HuH-7 (cell line): ENCODE data around the gene HHLA2.
A peak's percentile ranks its signal among the peaks of the same experiment; 100 is the strongest.

Source experiments
- DNase-seq: peaks from one replicate; pipeline ENCODE4 v3.0.0; 2011; ENCODE audit warnings: low spot score

Gene HHLA2

DNA sequence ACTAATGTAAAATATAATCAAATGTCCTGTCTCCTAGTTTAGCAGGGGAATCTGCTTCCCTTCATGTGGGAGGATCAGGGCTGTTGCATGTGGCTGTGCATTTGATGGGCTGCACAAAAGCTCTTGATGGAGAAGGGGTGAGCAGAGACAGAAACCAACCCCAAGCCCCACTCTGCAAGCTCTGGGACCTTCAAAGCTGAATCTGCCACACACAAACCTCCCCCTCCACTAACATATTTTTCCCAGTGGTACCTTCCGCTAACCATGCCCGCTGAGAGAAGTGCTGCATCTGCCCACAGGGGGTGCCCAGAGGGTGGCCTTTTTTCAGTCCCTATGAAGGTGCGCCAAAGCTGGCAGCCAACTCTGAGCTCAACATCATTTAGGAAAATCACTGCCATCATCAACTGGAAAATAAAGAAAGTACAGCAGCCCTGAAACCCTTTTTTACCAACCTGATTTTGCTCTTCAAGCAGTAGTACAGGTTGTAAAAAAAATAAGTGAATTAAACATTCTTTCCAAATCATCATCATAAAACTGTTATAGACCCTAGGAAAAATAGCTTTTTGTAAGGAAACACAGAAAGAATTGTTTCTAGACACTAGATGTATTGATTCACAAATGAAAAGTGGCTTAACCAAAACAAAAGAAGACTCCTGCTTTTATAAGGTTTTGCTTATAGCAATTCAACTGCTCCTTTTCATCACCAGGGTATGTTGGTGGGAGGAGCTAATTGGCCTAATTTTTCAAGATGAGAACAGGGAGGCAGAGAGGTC lies 97.0 kb downstream of the HHLA2 start:
- no peak for DNase-seq

DNA sequence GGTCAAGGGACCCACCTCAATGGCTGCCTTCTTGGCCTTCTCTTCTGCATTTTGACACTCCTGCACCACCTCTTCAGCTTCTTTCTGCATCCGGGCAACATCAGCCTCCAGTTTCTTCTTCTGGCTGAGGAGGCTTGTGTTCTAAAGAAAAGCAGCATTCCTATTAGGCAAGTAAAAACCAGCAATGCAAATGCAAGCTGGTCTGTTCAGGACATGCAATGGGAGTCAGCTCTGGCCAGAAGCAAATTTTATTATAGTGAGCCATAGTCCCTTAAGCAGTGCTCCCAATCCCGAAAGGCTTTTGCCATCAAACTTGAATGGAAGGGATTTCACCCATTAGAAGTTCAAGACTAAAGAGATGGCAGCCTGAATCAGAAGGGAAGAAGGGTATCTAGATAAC lies 97.7 kb downstream of the HHLA2 start:
- no peak for DNase-seq

DNA sequence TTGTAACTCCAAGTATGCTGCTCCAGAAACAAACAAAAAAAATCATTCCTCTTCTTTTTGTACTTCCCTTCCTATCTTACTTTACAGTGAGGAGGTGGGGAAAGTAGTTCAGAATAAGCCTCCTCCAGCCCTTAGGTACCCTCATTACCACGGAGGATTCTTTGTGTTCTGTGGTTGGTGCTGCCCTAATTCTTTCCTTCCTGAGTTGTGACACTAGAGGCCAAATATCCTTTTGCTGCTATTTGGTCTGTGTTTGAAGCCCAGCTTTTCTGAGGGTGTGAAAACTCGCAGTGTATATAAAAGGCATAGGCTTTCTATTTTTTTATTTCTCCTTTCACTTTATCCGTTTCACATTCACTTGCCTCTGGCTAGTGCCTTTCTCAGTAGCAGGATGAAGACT lies 98.2 kb downstream of the HHLA2 start:
- DNase-seq, result no peak

DNA sequence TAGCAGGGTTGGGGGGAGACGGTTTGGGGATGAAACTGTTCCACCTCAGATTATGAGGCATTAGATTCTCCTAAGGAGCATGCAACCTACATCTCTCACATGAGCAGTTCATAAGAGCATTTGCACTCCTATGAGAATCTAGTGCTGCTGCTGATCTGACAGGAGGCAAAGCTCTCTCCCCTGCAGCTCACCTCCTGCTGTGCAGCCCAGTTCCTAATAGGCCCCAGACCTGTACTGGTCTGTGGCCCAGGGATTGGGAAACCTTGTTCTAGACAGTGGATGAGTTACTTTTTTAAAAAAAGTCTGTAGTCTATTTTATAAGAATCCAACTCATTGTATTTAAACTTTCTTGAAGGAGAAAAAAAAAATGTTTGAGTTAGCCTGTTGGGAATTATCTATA lies 100.0 kb downstream of the HHLA2 start:
- DNase-seq, result no peak

DNA sequence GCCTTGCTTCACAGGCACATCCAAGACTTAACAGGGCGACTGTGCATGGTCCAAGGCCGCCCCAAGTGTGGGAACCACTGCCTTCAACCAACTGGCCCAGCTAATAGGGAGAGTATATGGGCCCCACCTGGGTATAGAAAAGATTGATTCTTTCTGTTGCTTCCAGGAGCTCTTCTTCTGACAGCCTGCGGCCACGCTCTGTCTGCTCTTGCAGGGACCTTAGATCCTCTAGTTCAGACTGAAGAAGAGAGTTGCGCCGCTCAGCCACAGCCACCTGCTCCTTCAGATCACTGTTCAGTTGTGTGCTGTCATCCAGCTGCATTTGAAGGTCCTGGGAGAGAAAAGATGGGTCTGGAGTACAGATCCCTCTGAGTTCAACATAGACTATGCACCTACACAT lies 102.2 kb downstream of the HHLA2 start:
- DNase-seq, result no peak

DNA sequence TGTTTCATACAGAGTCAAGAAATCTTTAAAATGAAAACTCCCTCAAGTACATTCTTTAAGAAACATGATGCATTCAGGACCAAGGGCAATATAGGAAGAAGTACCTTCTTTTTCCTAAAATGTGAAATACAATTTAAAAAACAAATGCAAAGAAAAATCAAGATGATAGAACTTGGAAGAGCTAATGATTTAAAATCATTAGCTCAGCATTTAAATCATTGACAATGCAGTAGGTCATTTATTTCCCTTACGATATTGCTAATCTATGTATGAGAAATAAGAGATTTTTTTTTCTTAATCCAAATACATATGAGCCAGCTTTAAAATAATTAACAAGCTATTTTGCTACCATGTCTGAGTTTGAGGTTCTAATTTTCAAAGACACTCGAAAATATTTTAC lies 105.5 kb downstream of the HHLA2 start:
- no peak for DNase-seq

DNA sequence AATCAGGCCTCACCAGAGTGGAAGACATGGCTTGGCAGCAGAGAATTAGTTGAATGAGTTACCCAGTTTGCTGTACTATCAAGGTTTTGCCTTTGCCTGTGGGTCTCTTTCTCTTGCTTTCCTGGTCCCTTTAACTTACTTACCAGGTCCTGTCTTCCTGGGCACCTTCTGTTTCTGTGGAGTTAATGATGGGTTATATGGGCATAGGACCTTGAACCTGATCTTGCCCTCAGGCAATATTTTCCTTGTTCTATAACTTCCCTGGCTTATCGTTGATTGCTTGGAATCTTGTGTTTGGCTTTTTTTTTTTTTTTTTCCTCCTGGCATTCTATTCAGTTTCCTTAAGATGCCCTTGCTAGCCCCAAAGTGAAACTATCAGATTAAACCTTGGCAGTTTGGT lies 106.8 kb downstream of the HHLA2 start:
- DNase-seq, result no peak

DNA sequence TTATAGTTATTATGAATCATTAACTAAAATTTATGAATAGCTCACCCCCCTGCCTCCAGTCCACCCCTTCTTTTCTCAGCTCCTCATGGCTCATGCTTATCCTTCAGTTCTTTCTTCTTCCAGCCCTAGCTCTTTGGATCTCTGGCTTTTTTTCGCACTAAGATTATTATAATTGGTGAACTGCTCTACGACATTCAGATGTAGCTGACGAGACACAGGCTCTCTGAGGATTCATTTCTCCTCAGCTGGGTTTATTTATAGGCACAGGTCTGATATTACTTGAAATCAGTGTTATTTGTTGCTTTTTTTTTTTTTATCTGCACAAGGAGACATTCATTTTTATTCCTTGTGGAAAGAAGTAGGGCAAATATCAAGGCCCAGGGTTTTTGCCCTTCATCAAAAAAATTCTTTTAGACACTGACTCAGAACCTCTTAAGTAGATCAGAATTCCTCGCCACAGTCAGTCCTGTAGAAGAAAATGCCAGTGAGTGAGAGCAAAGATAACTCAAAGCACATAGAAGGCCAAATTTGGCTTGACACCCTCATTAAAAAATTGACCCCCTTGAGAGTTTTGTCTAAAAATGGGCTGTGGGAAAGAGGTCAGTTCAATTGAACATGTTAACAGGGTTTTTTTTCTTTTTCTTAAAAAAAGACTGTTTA lies 107.5 kb downstream of the HHLA2 start:
- DNase-seq, result no peak

DNA sequence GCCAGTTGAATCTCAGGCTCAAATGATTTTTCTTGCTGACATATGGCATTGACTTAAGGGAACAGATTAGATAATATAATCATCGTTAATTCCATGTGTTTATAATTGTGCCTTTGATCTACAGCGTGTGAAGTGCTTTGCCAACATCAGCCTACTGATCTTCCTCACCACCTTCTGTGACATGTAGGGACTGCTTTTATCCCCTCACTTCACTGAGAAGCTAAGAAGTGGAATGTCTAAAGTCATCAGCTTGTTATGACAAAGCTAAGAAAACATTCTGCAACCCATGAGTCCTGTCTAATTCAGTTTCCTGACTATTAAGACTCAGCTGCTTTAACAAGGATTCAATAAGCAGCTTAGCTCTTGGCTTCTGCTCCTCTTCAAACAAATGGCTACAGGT lies 108.0 kb downstream of the HHLA2 start:
- no peak for DNase-seq

DNA sequence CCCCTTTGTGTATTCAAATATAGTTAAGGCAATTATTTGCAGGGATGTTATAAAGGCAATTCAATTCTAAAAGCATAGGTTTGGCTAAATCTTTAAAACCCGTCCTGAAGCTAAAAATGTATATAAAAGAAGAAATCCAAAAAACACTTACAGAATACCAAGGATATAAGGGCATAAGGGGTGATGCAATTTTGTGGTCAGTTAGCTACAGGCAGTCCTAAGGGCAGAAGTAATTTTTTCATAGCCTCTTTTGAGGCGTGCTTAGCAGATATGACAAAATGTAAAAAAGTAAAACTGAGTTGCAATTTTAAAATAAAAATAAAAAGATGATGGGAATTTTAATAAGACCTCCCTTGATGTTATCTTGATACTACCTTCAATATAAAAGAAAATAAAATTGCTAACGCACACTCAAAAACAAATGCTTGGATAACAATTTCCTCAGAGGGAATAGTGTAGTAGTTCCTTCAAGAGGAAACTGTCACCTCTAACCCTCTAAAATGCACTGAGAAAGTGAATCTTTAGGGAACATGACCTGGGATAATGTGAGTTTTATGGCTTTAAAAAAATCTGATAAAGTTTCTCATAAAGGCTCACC lies 109.8 kb downstream of the HHLA2 start:
- no peak for DNase-seq

DNA sequence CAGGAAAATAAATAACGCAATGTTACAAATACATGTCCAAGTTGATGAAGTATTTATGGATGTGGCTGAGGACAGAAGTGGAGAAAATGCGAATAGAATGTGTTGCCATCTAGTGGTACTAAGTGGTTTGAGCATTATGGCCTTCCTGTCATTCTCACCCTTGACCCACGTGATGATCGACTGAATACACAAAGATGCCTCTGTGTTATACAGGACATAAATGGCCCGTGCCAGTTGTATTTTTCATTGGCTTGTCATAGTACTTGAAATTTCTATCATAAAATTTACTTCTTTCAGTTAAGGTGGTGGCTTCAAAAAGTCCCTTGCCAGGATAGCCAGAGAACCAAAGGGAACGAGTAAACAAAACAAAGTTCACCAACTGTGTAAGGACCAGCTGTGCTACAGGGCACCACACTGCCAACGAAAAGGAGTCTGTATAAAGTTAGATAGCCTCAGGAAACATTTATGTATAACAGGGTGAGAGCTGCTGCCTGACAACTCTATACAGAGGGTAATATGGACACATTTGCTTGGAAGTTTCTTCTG lies 110.4 kb downstream of the HHLA2 start:
- DNase-seq, result peak; percentile 34

DNA sequence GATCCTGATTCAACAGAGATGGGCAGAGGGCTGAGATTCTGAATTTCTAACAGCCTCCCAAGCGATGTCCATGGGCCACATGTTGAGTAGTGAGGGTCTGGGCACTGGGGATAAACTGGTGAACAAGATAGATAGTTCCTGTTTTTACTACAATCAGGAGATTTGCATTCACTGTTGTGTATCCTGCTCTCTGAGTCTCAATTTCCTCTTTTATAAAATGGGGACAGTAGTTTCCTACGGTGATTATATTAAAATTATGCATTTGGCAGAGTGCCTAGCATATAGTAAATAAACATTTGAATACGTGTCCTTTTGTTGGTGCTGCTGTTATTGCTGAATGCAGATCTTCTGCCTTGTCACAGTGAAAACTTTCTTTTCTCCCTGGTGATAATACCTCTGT lies 111.5 kb downstream of the HHLA2 start:
- no peak for DNase-seq

DNA sequence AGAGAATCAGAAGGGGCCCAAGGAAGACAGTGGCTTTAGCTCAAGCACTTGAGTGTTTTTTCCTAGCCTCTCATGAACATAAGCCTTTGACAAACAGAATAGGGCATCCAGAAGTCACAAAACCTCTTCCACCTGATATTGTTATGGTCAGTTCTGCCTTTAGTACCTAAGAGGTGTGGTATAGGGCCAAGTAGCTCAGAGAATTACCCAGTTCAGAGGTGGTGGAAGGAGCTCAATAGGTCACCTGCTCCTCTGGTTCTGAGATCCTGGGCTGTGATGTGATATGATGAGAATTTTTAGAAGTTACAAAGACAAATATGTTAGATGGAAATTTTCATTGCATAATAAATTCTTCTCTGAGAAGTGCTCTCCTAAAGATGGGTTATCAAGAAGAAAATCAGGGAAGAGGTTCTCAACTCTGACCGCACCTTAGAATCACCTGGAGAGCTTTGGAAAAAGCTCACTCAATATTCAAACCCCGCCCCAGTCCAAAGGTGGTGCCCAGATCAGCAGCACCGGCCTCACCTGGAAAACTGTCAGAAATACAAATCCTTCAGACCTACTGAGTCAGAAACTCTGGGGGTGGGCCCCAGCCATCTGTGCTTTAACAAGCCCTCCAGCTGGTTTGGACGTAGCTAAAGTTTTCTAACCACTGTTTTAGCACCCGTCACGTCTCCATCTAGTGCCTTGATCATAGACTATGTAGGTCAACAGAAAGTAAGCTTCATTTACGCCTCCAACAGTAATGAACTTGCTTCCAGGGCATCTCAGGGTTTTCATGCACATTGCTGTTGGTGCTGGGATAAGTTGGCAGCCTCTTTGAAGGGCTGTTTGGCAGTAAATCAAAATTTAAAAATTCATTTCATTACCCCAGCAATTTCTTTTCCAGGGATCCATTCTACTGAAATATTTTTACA lies 112.8 kb downstream of the HHLA2 start:
- DNase-seq, result no peak

DNA sequence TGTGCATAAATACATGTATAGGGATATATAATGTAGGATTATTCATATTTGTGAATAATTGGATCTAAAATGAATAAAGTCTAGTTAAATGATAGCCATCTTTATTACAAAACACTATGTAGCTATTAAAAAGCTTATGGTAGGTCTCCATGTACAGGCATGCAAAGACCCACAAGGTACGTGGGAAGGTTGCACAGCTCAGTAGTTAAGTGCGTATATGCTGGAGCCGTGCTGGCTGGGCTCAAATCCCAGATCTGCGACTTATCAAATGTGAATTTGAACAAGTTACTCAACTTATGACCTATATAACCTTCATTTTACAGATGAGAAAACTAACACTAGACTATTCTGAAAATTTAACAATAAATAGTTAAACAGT lies 113.4 kb downstream of the HHLA2 start:
- DNase-seq, result no peak

DNA sequence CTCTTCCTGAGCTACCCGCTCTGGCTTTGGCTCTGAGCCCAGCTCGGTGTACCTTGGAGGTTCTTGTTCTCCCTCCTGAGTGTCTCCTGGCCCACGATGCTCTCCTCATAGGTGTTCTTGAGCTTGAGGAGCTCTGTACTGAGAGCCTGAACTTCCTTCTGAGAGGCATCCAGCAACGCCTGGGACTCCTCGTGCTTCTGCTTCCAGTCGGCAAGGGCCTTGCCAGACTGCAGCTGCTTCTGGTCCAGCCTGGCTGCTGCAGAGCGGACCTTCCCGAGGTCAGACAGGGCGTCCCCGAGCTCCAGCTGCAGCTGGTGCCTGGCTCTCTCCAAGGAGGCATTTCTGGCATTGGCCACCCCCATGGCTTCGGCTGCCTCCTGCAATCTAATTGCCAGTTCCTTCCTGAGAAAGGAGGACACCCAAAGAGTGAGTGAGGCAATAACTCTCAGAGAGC lies 114.2 kb downstream of the HHLA2 start:
- DNase-seq, result no peak

DNA sequence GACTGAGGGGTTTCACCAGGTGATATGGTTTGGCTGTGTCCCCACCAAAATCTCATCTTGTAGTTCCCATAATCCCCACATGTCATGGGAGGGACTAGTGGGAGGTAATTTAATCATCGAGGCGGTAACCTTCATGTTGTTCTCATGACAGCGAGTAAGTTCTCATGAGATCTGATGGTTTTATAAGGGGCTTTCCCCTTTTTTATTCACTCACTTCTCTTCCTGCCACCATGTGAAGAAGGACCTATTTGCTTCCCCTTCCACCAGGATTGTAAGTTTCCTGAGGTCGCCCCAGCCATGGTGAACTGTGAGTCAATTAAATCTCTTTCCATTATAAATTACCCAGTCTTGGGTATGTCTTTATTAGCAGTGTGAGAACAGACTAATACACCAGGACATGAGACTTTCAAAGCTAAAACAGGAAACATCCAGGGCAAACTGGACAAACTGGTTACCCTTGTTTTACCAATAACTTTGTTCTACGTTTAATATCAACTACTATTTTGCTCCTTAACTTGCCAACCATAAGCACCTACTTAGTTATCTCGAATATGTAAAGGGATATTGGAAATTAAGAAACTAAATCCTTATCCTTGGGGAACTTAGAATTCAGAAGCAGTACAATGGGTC lies 115.9 kb downstream of the HHLA2 start:
- no peak for DNase-seq

DNA sequence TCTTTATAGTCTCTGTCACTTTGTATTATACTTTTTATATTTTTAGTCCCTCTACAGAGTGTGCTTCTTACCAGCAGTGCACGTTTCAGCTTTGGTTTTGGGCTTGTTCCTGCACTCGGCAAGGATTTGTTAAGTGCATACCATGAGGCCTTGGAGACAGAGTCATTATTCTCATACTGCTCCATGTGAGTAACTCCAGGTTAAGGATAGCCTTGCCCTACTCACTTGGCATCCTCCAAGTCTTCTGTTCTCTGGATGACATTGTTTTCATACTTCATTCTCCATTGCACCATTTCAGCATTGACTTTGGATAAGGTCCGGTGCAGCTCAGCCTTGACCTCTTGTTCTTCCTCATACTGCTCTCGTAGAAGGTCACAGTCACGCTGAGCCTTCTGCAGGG lies 117.7 kb downstream of the HHLA2 start:
- no peak for DNase-seq

DNA sequence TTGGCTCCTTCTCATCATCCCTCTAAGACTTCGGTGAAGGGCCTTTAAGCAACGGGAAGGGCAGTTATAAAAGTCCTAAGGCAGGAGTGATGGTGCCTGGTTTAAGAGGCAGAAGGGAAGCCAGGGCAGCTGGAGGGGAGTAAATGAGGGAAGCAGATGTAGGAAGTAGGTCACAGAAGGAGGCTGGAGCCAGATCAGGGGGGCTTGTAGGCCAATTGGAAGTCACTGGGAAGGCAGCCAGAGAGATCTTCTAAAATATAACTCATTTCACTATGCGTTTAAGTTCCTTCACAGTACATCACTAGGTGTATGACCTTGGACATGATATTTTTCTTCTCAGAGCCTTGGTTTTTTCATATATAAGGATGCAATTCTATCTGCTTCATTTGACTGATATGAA lies 119.3 kb downstream of the HHLA2 start:
- no peak for DNase-seq

DNA sequence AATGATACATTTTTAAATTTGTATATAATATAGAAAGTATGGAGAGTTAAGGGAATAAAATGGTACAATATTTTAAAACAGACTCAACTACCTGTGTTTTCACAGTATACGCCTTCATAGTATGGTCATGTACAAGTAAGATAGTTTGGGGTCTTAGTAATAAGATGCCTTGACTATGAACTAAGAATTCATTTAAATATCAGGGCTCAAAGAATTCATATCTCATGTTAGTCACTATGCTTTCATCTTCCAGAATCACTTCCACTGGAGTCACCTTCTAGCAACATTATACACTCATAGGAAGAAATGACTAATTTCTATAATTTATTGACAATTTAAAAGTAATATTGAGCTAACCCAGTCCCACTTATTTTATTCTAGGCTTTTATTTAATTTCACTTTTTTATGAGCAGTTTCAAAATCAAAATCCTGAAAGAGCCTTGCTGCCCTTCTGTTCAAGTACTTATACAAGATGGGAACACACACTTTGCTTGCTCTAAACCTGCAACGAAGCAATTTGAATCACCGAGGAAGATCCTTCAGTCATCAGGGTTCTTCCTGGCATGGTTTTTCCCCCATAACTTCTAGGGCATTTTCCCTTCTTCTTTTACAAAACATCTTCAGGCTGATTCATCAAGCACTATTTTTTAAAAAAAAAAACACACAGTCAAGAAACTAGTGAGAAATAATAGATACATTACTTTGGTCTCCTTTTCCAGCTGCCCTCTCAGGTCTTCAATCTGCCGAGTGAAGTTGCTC lies 119.9 kb downstream of the HHLA2 start:
- DNase-seq, result no peak

DNA sequence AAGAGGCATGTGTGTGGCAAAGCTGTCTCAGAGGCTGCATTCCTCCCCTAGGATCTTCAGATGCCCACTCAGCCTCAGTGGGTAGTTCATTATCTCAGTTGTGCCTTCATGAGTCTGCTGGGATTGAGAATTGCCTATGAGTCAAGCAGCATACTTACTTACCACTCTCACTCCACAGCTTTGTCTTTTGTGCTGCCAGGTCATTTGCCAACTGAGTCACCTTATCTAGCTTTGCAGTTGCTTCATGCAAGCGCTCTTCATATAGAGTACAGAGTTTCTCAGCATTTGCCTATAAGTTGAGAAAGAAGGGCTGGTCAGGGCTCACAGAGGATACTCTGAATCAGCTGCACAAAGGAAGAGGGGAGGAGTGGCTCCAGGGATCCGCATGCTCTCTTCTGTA lies 124.6 kb downstream of the HHLA2 start:
- no peak for DNase-seq
